Duodenal mucosa (tissue), 2 donors: ENCODE measurements around the gene PLPP4.

ENCODE experiments used
- H3K27ac ChIP-seq: one replicate; pipeline ENCODE4 v1.7.0; 2013; ENCODE audit warnings: low read depth, low read length
- H3K27me3 ChIP-seq, 2 donors: one replicate each; pipeline ENCODE4 v1.7.0; 2013; ENCODE audit warnings: low read length in 2 of 2, control low read depth in 1 of 2; ENCODE audit not compliant: insufficient read depth in 2 of 2, control insufficient read depth in 1 of 2
- H3K36me3 ChIP-seq, 2 donors: one replicate each; pipeline ENCODE4 v1.7.0; 2013; ENCODE audit warnings: low read length in 2 of 2, control low read depth in 1 of 2; ENCODE audit not compliant: insufficient read depth in 2 of 2, control insufficient read depth in 1 of 2
- H3K4me1 ChIP-seq, 2 donors: one replicate each; pipeline ENCODE4 v1.7.0; 2013; ENCODE audit warnings: low read length in 2 of 2, control low read depth in 1 of 2; ENCODE audit not compliant: insufficient read depth in 2 of 2, control insufficient read depth in 1 of 2
- H3K4me3 ChIP-seq, 2 donors: one replicate each; pipeline ENCODE4 v1.7.0; 2013; ENCODE audit warnings: low read length in 2 of 2, low read depth in 1 of 2
- H3K9ac ChIP-seq, 2 donors: one replicate each; pipeline ENCODE4 v1.7.0; 2013; ENCODE audit warnings: low read length in 2 of 2, low read depth in 1 of 2
- H3K9me3 ChIP-seq, 2 donors: one replicate each; pipeline ENCODE4 v1.7.0; 2013; ENCODE audit warnings: low read length in 2 of 2, control low read depth in 1 of 2; ENCODE audit not compliant: control insufficient read depth in 1 of 2

The PLPP4 gene

GRCh38 chr10:120456626-120457430 lies at the start of gene PLPP4:
TSS of gene PLPP4 (plus strand) at chr10:120457227. CDS start at chr10:120457306, 79 bp downstream.
- Histone ChIP-seq H3K4me1 (peaks cover 0 to 8% of the 10 kb centered on the region in 2 donors), H3K27ac (no peak within 1 kb of the TSS), H3K9me3 (no peaks in the 10 kb centered on the region), H3K27me3 (peaks cover 31 to 54% of the 10 kb centered on the region in 2 donors), H3K9ac (no peak within 1 kb of the TSS), H3K4me3 (peak within 1 kb of the TSS in 1 of 2 donors; percentile 36), H3K36me3 (no peaks in the 10 kb centered on the region)

GRCh38 chr10:120409816-120410215 lies 47.2 kb upstream of the PLPP4 start:
- no peaks in the 10 kb centered on the region for H3K36me3 ChIP-seq
- no peaks in the 10 kb centered on the region for H3K9me3 ChIP-seq
- H3K27me3 ChIP-seq: no peaks in the 10 kb centered on the region
- no peak overlapping the region for H3K27ac ChIP-seq
- H3K9ac ChIP-seq: no peak overlapping the region
- no peak overlapping the region for H3K4me3 ChIP-seq
- H3K4me1 ChIP-seq: peaks cover 0 to 4% of the 10 kb centered on the region in 2 donors

DNA sequence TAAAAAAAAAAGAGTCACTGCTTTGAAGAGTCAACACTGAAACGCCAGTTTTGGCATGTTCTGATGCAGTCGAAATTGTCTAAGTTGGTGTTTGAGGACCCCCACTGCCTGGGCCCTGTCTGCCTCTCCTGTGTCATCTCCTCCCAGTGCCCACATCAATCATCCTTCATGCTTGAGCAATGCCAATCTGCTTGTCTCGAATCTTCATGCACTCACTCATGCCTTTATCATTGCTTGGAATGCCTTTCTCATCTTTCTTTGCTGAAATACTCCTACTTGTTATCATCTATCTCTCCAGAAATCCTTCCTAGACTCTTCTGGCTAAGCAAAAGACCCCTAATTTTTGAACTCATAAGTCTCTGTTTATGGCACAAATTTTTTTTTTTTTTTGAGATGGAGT lies 42.1 kb upstream of the PLPP4 start:
- no peak overlapping the region for H3K9ac ChIP-seq
- no peaks in the 10 kb centered on the region for H3K4me1 ChIP-seq
- no peaks in the 10 kb centered on the region for H3K36me3 ChIP-seq
- H3K27ac ChIP-seq: no peak overlapping the region
- no peaks in the 10 kb centered on the region for H3K27me3 ChIP-seq
- H3K4me3 ChIP-seq: no peak overlapping the region
- H3K9me3 ChIP-seq: no peaks in the 10 kb centered on the region

DNA sequence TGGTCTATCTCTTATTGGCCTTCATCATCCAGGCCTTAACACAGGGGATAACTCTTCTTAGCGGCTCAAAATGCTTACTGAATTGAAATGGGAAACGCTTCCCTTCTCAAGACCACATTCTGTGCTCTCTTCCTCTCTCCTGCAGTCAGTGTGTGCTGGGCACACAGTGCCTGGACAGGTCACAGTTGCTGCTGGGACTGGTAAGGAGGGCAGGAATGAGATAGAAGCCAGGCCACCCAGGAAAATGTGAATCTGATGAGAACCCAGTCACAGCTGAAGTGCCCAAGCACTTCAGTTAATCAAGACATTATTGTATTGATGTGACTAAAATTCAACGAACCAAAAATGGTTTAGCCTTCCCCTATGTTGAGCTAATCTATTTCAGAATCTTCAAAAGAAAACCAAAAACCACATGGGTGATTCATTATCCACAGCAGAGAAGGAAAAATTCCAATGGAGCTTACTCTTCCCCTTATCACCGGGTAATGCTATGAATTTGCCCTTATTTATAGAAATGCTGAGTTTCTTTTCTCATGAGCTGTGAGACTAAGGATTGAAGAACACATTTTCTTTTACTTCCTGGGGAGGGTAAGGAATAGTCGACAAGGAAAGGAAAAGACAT lies 41.2 kb upstream of the PLPP4 start:
- Histone ChIP-seq H3K4me3 (no peak overlapping the region), H3K27me3 (no peaks in the 10 kb centered on the region), H3K4me1 (no peaks in the 10 kb centered on the region), H3K9me3 (no peaks in the 10 kb centered on the region), H3K27ac (no peak overlapping the region), H3K9ac (no peak overlapping the region), H3K36me3 (no peaks in the 10 kb centered on the region)

DNA sequence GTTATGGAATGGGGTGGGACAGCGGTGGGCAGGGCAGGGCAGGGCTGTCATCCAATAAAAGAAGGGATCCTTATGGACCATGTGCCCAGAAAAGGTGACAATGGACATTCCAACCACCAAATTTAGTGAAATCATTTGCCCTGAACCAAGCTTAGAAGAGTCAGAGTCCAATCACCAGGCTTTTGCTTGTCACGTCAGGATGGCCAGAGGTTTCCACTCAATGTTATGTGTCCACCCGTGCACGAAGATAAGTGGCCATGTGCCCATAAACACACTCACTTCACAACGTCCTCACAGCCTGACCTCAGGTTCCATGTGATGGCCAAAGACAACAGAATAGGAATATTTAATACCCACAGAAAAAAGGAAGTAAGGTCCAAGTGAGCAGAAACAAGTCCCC lies 36.6 kb upstream of the PLPP4 start:
- H3K27me3 ChIP-seq: no peaks in the 10 kb centered on the region
- no peak overlapping the region for H3K4me3 ChIP-seq
- H3K36me3 ChIP-seq: no peaks in the 10 kb centered on the region
- H3K9me3 ChIP-seq: no peaks in the 10 kb centered on the region
- no peaks in the 10 kb centered on the region for H3K4me1 ChIP-seq
- H3K27ac ChIP-seq: no peak overlapping the region
- H3K9ac ChIP-seq: no peak overlapping the region

DNA sequence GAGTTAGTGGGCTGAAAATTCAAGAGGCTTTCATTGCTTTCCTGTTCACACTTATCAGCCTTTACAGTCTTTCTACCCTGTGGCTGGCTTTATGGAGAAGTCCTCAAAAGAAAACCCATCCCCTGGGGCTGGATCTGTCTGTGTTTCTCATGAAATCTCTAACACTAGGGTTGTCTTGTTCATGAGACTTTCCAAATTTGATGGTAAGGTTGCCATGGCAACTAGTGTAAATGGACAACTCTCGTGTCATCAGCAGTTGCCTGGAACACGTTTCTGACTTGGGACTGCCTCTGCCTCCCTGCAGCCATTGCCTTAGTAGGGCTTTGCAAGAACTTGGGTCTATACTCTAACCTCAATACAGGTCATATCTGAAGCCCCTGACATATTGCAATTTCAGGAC lies 35.8 kb upstream of the PLPP4 start:
- Histone ChIP-seq H3K9me3 (no peaks in the 10 kb centered on the region), H3K27me3 (no peaks in the 10 kb centered on the region), H3K36me3 (no peaks in the 10 kb centered on the region), H3K27ac (no peak overlapping the region), H3K9ac (no peak overlapping the region), H3K4me1 (no peaks in the 10 kb centered on the region), H3K4me3 (no peak overlapping the region)

DNA sequence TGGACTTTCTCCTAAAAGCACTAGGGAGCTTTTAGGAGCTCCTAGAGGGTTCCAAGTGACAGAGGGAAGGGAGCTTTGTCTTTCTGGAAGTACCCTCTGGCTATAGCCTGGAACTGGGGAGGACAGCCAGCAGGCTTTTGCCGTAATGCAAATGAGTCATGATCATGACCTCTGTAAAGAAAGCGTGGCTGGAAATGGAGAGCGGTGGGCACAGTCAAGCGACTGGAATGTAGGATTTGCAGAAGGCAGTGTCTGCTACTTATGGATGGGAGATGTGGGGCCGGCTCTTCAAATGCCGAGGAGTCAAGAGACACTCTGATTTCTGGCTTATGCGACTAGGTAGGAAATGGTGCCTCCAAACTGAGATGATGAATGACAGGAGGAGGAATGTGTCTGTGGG lies 34.6 kb upstream of the PLPP4 start:
- Histone ChIP-seq H3K27me3 (no peaks in the 10 kb centered on the region), H3K36me3 (no peaks in the 10 kb centered on the region), H3K4me1 (no peaks in the 10 kb centered on the region), H3K9ac (no peak overlapping the region), H3K27ac (no peak overlapping the region), H3K4me3 (no peak overlapping the region), H3K9me3 (no peaks in the 10 kb centered on the region)

- H3K4me1 ChIP-seq: no peaks in the 10 kb centered on the region
- no peaks in the 10 kb centered on the region for H3K27me3 ChIP-seq
- H3K4me3 ChIP-seq: no peak overlapping the region
- H3K36me3 ChIP-seq: no peaks in the 10 kb centered on the region
- H3K27ac ChIP-seq: no peak overlapping the region
- H3K9me3 ChIP-seq: no peaks in the 10 kb centered on the region
- no peak overlapping the region for H3K9ac ChIP-seq
These were observed 33.4 kb upstream of the PLPP4 start for GRCh38 chr10:120423431-120424197.

DNA sequence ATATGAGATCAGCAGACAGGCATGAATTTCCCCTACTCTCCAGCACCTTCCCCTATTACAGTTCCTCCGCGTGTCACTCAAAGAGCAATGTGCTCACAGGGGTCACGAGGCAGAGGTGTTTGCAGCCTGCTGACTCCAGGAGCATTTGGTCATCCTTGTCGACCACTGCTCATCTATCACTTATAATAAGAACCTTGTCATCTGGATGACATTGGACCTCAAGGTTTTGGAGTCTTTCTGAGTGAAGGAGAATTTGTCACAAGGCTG lies 32.9 kb upstream of the PLPP4 start:
- H3K27ac ChIP-seq: no peak overlapping the region
- H3K4me3 ChIP-seq: no peak overlapping the region
- H3K36me3 ChIP-seq: no peaks in the 10 kb centered on the region
- H3K9ac ChIP-seq: no peak overlapping the region
- no peaks in the 10 kb centered on the region for H3K27me3 ChIP-seq
- no peaks in the 10 kb centered on the region for H3K4me1 ChIP-seq
- H3K9me3 ChIP-seq: no peaks in the 10 kb centered on the region

DNA sequence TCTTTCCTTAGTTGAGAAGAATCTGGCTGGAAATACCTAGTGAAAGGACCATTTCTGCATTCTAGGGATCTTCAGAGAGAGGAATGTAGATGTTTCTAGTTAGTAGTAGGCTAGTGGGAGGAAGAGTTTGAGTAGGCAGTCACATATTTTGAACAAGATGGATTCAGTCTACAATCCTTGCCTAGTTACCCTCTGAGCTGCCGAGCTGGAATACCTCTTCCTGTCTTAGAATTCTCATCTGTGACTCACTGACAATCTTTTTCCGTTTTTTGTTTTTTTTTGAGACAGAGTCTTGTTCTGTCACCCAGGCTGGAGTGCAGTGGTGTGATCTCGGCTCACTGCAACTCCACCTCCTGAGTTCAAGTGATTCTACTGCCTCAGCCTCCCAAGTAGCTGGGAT lies 30.7 kb upstream of the PLPP4 start:
- Histone ChIP-seq H3K36me3 (no peaks in the 10 kb centered on the region), H3K27ac (no peak overlapping the region), H3K9me3 (no peaks in the 10 kb centered on the region), H3K4me1 (no peaks in the 10 kb centered on the region), H3K27me3 (no peaks in the 10 kb centered on the region), H3K4me3 (no peak overlapping the region), H3K9ac (no peak overlapping the region)
